Measurements from ENCODE around the gene TMEM134. TPM values are rescaled to one million over a fixed set of nuclear protein-coding genes. Genes with fewer than 3 reads are reported as not detected.
"Not testable (repeated sequence)": the region's sequence is repeated elsewhere in the genome, so short reads cannot be mapped to it uniquely, and the experiment has no call there.

The TMEM134 gene, protein sequence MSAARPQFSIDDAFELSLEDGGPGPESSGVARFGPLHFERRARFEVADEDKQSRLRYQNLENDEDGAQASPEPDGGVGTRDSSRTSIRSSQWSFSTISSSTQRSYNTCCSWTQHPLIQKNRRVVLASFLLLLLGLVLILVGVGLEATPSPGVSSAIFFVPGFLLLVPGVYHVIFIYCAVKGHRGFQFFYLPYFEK
- 53.4 TPM for polyA plus RNA-seq (ENCODE audit: insufficient read length)

DNA sequence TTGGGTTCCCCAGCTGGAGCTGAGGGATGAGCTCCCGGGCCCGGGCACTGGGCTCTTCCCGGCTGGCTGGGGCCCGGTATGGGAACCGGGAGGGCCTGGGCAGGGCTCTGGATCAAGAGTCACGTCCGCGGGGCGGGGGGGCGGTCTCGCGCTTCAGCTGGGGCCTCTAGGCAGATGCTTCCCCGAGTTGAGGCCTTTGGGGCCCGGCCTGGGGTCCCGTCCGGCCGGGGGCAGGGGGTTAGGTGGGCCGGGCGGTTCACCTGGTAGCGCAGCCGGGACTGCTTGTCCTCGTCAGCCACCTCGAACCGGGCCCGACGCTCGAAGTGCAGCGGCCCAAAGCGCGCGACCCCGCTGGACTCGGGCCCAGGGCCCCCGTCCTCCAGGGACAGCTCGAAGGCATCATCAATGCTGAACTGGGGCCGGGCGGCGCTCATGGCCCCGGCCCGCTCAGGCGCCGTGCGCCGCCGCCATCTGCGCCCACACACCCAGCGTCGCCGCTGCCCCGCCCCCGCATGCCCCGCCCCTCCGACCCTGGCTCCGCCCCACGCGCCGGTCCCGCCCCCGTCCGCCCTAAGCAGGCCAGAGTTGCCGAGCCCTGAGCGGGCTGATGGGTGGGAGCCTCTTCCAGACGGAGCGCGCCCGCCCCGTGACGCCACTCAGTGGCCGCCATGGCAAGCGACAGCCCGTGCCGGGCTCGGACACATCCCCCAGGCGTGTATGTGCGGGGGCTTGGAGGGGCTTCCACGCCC is at the start of gene TMEM134:
Gene TMEM134 (minus strand): TSS at position 493 of the 749 bp plus-strand sequence. CDS start 59 bp downstream, at position 434.
- peak; percentile 69 for DNase-seq (ENCODE audit: low read depth)

DNA sequence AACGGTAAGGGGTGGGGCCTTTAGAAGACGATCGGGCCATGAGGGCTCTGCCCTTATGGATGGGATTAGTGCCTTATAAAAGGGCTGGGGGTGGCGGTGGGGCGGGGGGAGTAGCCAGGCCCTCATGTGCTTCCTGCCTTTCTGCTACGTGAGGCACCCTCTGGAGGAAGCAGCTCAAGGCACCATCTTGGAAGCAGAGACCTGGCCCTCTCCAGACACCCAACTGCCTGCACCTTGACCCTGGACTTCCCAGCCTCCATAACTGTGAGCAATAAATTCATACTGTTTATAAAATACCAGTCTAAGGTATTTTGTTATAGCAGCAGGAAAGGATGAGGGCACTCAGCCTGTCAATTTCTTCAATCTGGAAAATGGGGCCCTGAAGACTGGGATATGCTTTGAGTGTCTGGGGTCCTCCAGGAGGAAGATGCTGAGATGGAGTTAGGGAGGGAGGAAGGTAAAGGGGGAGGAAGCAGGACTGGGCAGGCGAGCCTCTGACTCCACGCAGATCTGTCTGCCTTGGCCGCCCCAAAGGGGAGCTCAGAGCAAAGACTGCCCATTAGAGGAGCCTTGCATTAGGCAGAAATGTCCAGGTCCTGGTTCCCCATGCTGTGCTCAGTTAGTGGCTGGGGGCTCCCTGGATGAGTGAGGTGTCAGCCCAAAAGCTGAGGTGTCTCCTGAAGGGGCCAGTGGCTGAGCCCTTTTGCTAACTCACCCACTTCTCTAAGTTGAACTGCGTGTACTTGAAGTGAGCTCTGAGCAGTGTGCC is 48.9 kb upstream of the TMEM134 start:
- DNase-seq (ENCODE audit: low read depth): no peak

DNA sequence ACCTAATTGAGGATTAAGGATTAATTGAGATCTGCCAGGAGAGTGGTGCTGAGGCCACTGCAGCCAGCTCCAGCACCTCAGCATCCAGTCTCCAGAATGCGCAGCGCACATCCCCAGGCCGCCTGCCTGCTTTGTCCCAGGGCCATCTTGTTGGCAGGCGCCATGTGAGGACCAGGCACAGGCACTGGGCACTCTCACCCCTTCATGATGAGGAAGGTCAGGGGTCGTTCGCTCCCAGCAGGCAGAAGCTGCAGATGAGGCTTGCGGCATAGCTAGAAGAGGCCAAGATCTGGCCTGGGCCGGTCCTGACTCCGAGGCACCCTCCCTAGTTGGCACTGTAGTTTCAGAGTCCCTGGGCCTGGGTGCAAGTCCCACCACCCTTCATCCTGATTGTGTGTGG is 47.8 kb upstream of the TMEM134 start:
- no peak for DNase-seq (ENCODE audit: low read depth)

DNA sequence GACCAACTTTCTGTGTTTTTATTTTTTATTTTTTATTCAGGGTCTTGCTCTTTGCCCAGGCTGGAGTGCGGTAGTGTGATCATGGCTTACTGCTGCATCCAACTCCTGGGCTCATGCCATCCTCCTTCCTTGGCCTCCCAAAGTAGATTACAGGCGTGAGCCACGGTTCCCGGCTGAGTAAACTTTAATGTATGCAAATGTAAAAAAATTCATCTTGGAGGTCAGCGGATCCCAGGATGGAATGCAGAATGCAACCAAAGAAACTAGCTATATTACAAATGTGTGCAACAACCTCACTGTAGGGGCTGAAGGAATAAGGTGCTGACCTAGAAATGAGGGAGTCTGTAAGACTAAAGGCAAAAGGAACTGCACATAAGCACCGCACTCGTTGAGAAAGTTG is 45.1 kb upstream of the TMEM134 start:
- no peak for DNase-seq (ENCODE audit: low read depth)

DNA sequence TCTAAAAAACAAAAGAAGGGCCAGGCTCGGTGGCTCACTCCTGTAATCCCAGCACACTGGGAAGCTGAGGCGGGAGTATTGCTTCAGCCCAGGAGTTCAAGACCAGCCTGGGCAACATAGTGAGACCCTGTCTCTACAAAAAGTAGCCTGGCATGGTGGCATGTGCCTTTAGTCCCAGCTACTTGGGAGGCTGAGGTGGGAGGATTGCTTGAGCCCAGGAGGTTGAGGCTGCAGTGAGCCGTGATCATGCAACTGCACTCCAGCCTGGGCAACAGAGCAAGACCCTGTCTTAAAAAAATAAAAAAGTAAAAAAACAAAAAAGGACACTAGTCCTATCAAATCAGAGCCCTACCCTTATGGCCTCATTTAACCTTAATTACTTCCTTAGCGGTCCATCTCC is 42.5 kb upstream of the TMEM134 start:
- not testable (repeated sequence) for DNase-seq (ENCODE audit: low read depth)

DNA sequence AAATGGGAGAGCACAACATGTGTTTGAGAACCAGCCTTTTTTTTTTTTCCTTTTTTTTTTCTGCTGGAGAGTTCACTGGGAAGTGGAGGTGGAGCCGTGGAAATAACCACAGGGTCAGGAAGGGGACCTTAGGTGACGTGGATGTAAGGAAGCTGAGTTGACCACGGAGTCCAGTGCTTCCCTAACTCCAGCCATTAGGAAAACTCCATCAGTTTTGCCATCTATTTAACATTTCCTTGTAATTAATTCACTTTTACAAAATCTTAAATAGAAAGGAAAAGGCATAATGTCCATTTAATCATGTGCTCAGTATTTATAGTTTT is 40.9 kb upstream of the TMEM134 start:
- no peak for DNase-seq (ENCODE audit: low read depth)

DNA sequence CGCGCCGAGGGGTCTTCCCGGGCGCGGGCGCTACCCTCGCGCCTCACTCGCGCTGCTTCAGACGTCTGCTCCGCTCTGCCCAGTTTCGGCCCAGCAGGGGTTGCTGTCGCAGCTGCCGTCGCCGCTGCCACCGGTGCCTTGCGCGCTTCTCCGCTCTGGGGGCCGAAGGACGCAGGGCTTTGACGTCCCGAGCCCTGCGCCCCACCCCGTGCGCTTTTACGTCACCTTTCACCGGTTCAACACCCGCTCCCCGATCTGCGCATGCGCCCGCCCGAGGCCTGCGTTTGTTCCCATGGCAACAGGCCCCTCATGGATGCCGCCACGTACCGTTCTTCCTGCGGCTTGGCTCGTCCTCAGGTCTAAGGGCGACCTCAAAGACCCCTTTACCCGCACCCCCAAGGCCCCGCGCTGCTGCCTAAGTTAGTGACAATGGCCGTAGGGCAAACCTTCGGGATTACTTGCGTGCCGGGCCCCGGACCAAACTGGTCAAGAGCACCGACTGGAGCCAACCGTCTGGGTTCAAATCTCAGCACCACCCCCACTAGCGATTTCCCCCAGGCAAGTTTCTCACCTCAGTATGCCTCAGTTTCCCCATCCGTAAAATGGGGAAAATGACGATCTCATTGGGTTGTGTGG is 39.6 kb upstream of the TMEM134 start:
- DNase-seq (ENCODE audit: low read depth): peak; percentile 72

DNA sequence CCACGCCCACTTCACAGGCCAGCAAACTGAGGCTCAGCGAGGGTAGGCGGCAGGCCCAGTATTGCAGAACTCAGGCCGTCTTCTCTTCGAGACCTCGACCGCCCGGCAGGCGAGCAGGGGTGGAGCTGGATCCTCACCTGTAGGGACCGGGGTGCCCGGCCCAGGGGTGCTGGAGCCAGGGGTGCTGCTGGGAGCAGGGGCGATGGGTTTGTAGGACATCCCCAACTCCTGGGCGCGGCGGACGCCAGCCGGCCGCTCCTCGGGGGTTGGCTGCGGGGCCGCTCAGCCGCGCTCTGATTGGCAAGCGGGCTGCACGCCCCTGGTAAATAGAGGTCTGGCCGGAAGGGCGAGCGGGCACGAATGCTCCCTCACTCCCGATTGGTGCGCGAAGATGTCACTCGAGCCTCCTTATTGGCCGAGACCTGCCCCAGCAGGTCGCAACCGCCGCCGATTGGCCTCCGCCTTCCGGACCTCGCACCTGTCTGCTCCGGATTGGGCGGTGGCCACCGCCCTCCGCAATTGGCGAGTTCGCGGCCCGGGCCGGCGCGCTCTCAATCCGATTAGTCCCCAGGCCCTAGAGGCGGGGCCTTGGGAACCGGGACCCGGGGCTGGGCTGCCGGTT is 38.9 kb upstream of the TMEM134 start, which contains the start of gene CDK2AP2:
Gene CDK2AP2 (minus strand): TSS at position 299 of the 622 bp plus-strand sequence. CDS start 80 bp downstream, at position 219.
- DNase-seq (ENCODE audit: low read depth): peak; percentile 90

DNA sequence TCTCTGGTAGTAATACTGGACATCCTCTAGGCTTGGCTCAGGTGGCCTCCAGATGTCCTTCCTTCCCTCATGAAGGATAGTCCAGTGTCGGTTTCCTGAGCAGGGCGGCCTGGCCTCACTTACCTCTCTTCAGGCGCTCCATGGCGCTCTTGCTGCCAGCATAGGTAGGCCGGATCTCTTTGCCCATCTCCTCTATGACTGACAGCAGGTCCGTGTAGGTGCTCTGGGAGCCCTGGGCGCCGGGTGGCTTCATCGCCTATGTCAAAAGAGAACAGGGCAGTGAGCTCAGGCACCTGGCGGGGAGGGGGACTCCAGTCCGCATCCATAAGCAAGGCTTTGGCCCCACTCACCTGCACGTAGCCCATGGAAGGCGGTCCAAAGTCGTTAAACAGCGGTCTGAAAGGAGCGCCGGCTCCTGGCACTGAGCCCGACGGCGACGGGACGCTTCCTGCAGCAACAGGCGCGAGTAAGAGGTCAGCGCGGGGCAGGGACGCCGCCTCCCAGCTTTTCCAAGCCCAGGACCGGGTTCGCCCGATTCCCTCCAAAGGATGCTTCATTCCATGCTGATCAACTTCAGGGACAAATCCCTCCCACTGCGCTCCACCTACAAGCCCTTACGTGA is 38.3 kb upstream of the TMEM134 start:
- no peak for DNase-seq (ENCODE audit: low read depth)

DNA sequence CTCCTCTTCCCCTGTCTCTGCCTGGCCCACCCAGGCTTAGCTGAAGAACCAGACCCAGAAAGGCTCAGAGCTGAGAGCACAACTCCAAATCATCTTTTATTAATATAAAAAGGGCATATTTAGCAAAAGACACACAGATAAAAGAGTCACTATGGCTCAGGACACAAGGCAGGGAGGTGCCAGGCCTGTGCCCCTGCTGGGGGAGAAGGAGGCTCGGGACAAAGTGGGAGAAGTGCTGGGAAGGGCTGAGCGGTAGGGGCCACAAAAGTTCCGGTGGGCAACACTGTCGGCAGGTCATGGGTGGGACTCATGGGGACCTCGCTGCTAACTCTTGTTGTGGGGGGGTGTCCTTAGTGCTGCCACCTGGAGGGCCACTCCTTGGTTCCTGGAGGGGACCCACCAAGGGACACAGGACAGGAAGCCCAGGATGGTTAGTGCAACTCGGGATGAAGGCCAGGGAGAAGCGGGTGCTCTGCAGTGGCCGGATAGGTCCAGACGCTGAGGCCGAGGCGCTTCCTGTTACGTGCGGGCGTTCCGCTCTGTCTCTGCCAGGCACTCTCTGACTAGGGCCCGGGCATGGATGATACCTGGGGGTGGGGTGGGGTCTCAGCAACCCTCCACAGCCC is 37.5 kb upstream of the TMEM134 start:
- no peak for DNase-seq (ENCODE audit: low read depth)

DNA sequence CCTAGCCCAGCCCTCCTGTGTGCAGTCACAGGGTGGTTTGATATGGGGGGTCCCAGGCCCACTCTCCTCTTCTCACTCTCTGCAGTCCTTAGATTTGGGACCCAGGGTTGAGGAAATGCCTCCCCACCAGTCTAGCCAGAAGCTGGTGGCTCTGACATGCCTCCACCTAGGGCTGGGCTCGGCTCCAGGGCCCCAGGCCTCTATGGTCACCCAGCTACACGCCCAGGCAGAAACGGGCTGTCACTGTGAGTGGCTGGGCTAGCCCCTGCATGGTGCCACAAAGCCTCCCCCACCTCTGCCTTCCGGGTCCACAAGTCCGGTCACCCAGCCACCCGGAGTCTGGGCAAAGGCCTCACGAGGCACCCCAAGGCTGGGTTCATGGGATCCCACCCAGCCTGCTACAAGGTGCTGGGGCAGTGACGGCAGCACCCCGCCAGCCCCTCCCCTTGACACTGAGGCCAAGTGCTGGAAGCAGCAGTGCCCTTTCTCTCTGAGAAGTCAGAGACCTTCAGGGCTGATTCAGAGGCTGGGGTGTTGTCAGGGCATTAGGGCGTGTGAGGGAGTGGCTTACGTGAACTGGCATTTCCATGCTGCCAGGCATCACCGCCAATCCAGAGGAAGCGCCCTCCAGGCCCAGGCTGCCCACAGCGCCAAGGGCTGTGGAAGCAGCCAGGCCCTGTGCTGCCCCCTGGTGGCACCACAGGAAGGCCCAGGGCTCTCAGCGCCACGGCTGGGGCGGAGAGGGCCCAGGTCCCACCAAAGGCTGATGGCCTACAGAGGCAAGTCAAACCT is 36.8 kb upstream of the TMEM134 start:
- peak; percentile 44 for DNase-seq (ENCODE audit: low read depth)

DNA sequence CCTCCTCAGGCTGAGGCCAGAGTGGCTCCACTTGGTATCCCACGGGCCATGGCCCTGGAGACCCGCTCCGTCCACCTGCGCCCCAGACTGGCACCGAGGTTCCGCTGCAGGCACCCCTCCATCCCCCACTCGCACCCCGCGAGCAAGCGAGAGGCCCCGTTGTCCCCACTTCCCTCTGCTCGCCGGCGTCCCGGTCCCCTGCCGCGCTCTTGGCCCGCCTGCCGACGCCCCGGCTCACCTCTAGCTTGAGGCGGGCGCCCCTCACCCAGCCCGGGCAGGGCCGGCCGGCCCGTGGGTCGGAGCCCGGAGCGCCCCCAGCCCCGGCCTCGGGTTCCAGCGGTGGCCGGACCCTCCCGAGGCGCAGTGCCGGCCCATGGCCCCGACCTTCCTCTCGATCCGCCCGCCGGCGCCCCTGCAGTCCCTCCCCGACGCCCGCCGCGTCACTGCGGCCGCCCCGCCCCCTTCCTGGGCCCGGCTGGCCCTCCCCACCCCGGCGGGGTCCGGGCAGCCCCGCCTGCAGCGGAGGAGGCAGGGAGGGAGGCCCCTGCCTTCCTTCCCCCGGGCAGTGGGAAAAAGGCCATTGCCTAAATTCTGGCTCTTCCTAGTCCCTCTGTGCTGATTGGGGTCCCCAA is 36.0 kb upstream of the TMEM134 start, which contains the start of gene PITPNM1:
Gene PITPNM1 (minus strand): TSS at position 414 of the 632 bp plus-strand sequence. CDS start 1,183 bp downstream, outside the sequence.
- DNase-seq (ENCODE audit: low read depth): no peak

DNA sequence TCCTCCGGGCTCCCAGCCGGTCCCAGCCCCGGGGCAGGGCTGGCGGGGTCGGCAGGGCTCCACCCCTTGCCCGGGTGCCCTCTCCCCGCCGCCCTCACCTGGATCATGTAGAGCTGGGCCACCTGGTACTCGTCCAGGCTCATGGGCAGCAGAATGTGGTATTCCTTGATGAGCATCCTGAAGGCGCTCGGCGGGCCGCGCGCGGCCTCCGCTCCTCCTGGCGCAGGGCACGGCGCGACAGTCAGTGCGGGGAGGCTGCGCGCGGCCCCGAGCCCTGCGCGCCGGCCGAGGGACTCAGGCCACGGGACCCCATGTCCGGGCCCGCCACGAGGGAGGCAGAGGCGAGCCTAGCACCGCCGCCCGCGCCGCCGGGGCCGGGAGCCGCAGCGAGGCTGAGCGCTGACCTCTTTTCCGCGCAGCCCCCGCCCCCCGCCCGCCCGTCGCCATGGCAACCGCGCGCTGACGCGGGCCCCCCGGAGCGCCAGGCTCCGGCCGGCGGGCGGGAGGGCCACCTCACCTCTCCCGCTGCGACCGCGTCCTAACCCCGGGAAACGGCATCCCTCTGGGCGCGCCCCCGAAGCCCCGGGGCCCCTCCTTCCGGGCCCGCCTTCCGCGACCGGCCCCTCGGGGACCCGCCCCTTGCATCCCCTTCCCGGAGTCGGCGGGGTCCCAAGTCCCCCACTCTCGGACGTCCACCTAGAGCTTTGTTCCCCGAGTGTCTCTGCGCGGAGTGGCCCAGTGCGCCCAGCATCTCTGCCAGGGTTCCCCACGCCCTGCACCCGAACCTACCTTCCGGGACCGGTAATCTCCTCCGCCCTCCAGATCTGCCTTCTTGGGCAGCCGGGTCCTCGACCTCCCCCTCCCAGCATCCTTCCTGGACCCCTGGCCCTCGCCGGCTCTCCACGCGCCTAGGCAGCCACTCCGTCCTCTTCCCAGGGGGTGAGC is 35.2 kb upstream of the TMEM134 start:
- DNase-seq (ENCODE audit: low read depth): no peak

DNA sequence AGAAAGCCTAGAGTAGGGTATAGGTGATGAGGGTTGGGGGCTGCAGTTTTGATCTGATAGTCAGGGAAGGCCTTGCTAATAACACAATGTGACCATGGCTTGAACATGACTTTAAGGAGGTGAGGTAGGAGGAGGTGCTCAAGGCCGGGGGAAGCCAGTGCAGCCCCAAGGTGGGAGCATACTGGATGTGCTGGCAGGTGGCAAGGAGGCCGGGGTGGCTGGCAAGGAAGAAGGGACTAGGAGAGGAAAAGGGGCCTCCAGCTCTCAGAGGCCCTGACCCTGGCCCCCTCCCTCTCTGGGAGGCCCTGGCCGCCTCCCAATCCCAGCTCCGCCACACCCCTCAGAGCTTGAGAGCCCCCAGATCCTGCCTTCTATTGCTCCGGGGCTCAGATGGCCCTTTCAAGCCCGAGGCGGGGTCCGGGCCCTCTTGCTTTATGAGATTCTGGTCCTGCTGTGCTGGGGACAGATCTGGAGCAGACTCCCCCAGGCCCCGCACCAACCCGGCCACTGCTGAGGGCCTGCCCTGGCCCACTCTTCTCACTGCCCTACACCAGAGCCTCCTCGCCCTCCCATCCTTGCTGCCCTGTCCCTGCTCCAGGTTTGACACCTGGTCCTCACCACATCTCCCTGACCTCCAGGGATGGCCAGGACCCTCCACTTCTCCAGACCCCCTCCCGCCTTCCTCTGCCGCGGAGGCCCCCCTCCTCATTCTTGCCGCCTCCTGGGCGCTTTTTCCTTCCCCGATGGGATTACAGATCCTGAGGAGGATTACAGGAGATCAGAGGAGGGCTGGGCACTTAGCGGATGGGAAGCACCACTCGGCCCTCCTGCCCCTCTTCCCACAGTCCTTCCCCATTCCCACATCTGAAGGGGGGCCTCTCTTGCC is 34.3 kb upstream of the TMEM134 start:
- DNase-seq (ENCODE audit: low read depth): no peak

DNA sequence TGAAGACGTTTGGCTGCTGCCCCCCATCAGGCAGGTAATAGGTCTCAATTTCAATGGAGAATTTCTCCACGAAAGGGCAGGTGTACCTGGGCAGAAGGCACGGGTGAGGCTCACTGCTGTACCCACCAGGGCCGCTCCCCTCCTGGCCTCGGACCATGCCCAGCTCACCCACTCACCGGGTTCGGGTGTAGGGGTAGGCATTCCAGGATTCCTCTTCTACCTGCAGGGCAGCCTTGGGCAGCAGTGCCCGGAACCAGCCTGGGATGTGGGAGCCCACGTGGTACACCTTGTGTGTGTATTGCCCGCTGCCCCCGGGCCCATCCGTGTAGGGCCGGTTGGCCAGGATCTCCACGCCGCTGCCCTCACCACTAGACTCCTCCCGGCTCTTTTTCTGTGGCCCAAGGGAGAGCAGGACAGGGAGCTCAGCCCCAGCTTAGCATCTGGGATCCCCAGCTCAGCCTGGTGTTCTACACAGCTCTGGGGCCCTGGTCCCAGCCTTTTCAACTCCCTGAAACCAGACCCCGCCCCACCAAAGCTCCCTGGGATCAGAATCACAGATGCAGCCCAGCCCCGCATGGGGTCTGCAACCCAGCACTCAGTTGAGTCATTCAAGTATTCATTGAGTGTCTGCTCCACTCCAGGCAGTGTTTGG is 33.4 kb upstream of the TMEM134 start:
- DNase-seq (ENCODE audit: low read depth): no peak

DNA sequence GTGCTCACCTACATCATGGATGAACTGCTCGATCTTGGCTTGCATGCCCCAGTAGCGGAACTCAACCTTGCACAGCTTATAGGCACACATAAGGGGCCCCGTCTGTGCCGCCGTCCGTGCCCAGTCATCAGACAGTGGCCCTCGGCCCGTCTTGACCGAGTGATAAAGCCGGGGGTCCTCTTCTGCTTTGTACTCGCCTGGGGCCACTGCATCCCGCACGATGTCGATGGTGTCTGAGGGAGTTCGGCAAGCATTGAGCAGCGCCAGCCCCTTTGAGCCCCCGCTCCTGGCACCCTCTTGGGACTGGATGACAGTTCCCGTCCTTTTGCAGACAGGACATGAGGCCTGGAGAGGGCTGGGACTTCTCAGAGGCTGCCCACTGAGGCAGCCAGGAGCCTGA is 32.8 kb upstream of the TMEM134 start:
- DNase-seq (ENCODE audit: low read depth): no peak

All from forelimb muscle (tissue), 1 donor.